ENCODE measurements around the gene KLF13.
"Not testable (repeated sequence)": the region's sequence is repeated elsewhere in the genome, so short reads cannot be mapped to it uniquely, and the experiment has no call there.

Gene KLF13

DNA sequence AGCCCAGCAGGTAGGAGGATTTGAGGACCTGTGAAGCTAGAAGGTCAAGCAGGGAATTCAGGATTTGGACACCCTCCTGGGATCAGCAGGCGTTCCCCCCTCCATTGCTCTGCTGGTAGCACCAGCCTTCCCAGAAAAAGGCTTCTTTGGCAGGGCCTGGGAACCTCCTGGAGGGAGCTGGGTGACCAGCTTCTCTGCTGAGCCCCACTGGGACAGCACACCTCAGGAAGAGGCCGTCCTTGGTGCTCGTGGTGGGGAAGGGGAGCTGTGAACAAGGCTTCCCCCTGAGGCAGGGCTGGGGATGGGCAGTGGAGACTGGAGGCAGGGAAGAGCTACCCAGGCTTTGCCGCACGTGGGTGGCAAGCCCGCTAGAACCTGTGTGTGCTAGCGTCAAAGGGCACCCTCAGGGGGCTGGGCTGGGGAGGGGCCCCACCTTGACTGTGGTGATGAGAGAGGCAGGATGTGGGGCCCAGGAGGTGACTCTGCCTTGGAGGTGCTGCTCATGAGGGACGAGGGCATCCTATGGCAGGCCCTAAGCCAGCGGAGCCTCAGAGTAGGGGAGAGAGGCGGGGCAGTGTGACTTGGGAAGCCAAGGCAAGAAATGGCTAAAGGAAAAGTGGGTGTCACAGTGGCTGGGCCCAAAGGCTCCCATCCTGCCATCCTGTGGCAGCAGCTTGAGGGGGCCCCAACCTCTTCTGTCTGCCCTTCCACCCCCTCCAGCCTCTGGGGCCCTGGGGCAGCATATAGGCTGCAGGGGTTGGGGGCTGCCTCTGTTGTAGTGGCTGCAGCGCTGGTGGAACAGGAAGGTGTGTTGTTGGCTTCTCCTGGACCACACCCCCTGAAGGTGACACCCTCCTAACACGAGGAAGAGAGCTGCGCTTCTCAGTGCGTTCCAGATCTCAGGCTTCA lies 20.7 kb downstream of the KLF13 start:
- peak; percentile 62 for DNase-seq

- no peak for DNase-seq
Observed at GRCh38 chr15:31347981-31348803, 21.6 kb downstream of the KLF13 start.

- no peak for DNase-seq
Observed at GRCh38 chr15:31349233-31350141, 22.9 kb downstream of the KLF13 start.

- DNase-seq: no peak
Observed at GRCh38 chr15:31350771-31351170, 24.1 kb downstream of the KLF13 start.

- no peak for DNase-seq
Observed at GRCh38 chr15:31352339-31352751, 25.7 kb downstream of the KLF13 start.

DNA sequence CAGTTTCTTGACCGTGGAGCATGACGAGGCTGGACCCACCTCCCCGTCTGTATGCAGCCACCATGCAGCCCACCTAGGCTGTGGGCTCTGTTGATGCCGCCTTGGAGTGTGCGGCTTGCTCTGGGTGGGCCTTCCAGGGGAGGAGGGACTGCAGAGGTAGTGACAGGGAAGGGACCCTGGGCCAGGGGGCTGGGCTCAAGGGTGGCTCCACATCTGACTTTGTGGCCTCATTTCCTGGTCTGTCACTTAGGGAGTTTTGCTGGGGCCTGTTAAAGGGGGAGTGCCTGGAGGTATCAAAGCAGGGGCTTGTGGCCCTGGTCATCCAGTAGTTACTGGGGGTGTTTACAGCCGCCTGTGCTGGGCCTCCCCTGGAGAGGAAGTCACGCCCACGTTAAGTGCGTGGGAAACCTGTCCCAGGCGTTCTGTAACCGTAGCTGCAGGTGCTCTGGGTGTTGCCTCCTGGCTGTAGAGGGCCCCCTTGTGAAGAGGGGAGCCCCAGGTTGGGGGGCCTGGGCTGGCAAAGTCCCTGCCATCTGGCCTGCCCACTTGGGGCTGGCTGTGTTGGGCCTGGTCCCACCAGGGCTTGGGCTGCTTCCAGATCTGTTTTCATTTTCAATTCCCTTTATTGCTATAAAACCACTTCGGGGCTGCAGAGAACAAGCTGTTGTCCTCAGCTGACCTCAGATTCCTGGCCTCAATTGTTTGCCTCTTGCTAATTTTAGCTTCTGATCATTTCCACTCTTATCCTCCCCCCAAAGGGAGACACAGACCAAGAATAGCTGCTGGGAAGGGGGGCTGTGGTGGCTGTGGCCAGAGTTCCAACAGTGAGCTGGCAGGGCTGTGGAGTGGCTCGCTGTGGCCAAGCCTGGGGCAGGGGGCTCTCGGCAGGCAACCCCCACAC lies 26.5 kb downstream of the KLF13 start:
- DNase-seq: peak; percentile 42

DNA sequence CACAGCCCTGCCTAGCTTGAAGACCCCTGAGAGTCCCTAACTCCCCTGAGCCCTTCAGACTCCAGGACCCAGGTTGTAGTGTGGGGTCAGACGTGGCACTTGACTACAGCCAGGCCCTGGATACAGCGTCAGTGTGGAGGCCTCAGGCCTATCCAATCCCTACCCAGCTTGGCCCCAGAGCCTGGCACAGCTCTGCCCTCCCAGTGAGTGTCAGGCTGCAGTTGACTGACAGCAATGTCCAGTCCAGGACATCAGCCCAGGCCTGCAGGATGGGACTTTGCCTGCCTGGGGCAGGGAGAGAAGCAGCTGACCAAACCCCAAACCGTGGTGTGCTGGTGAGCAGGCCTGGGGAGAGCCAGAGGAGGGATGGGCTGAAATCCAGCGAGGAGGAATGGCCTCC lies 27.3 kb downstream of the KLF13 start:
- no peak for DNase-seq

GRCh38 chr15:31356097-31356496 lies 29.5 kb downstream of the KLF13 start:
- DNase-seq: not testable (repeated sequence)

- DNase-seq: peak; percentile 22
Observed at GRCh38 chr15:31357148-31357547, 30.5 kb downstream of the KLF13 start.

GRCh38 chr15:31358163-31358562 lies 31.5 kb downstream of the KLF13 start:
- DNase-seq: no peak

- DNase-seq: no peak
Observed at GRCh38 chr15:31358957-31359701, 32.5 kb downstream of the KLF13 start.

- DNase-seq: no peak
Observed at GRCh38 chr15:31359702-31360111, 33.1 kb downstream of the KLF13 start.

DNA sequence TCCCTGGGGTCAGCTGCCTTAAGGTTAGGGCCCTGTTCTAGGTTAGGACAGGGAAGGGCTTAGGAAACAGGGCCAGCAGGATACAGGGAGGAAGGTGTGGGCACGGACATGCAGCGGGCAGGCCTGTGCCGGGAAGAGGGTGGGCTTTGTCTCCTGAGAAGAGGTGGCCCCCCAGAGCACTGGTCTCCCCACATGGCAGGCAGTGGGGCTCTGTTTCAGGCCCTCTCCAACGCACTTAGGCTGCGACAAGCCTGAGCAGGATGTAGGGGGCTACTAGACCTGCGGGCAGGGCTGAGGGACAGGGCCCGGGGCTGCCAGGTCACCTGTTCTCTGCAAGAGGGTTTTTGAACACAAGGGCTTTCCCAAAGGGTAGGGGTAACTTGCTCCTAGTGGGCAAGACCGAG lies 33.5 kb downstream of the KLF13 start:
- no peak for DNase-seq

- peak; percentile 67 for DNase-seq
Observed at GRCh38 chr15:31360843-31361763, 34.5 kb downstream of the KLF13 start.

DNA sequence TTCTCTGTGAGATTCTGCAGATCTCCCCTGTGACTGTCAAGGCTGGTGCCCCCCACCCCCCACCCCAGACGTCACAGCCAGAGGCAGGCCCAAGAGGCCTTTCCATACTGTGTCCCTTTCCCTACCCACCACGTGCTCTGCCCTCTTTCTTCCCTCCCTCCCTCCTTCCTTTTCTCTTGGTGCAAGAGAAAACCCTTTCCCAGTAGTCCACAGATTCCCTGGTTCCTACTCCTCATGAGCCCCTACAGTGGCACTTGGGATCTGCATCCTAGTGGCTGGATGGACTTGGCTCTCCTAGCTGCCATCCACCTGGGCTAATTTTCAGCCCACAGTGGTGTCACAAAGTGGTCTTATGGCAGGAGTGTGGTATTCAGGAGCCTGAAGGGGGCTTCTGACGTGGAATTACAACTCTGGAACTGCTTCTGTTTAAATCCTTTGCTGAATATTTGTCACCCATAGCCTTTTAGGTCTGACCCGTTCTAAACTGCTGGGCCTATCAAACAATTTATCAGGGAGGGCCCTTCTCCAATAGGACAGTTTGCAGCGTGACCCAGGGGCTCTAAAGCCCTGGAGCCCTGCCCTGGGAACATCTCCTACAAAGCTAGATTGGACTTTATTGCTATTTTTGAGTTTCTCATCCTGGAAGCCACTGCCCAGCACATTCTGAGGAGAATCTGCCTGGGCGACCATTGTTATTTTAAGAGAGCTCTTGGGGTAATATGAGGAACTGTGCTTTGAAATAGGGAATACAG lies 35.3 kb downstream of the KLF13 start:
- DNase-seq: no peak

DNA sequence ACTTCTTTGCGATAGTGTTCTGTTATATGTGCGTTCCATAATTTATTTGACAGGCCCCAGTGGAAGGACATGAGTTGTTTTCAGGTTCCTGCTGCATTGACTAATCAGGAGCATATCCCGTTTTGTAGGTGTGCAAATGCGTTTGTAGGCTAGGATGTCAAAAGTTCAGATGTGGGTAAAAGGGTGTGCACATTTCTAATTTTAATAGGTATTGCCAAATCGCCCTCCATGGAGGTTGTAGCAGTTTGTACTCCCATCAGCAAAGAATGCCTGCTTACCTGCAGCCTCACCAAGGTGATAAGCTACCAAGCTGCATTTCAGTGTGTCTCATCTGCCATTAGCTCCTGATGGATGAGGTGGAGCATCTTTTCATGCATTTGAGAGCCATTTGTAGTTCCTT lies 36.3 kb downstream of the KLF13 start:
- DNase-seq: no peak

GRCh38 chr15:31364301-31365031 lies 37.8 kb downstream of the KLF13 start:
- no peak for DNase-seq

GRCh38 chr15:31365032-31365654 lies 38.5 kb downstream of the KLF13 start:
- DNase-seq: no peak
